Neuronal stem cell (in vitro differentiated cells): ENCODE results near the gene XAGE3. TPM values are rescaled to one million over a fixed set of nuclear protein-coding genes. Genes with fewer than 3 reads are reported as not detected.
"Not testable (repeated sequence)": the region's sequence is repeated elsewhere in the genome, so short reads cannot be mapped to it uniquely, and the experiment has no call there.

Experiments used
- DNase-seq: peaks from one replicate; pipeline ENCODE4 v3.0.0-alpha.2; 2013; ENCODE audit warnings: low spot score
- H2AFZ ChIP-seq: one replicate; pipeline ENCODE4 v1.6.1; 2013; ENCODE audit warnings: mild to moderate bottlenecking, low read length, inconsistent platforms
- H2AK5ac ChIP-seq: 2 replicates; pipeline ENCODE4 v1.6.1; 2013; ENCODE audit warnings: low read depth, mild to moderate bottlenecking, inconsistent platforms, low read length, moderate library complexity, mixed read lengths
- H2BK120ac ChIP-seq: 2 replicates; pipeline ENCODE4 v1.6.1; 2013; ENCODE audit warnings: low read depth, mild to moderate bottlenecking, inconsistent platforms, low read length, moderate library complexity, mixed read lengths
- H2BK12ac ChIP-seq: one replicate; pipeline ENCODE4 v1.6.1; 2013; ENCODE audit warnings: low read length, inconsistent platforms
- H2BK15ac ChIP-seq: 2 replicates; pipeline ENCODE4 v1.6.1; 2013; ENCODE audit warnings: mild to moderate bottlenecking, low read length, inconsistent platforms, mixed read lengths
- H2BK5ac ChIP-seq: one replicate; pipeline ENCODE4 v1.6.1; 2013; ENCODE audit warnings: inconsistent platforms, mild to moderate bottlenecking, low read length, moderate library complexity
- H3K14ac ChIP-seq: one replicate; pipeline ENCODE4 v1.6.1; 2013; ENCODE audit warnings: low read length, inconsistent platforms
- H3K18ac ChIP-seq: 2 replicates; pipeline ENCODE4 v1.6.1; 2013; ENCODE audit warnings: low read length, inconsistent platforms
- H3K23ac ChIP-seq: 2 replicates; pipeline ENCODE4 v1.6.1; 2013; ENCODE audit warnings: low read depth, mild to moderate bottlenecking, mixed read lengths, low read length, inconsistent platforms; ENCODE audit not compliant: poor library complexity
- H3K27ac ChIP-seq: replicated peaks from 3 replicates; pipeline ENCODE4 v1.5.1; 2013; ENCODE audit warnings: low read length, inconsistent platforms
- H3K27me3 ChIP-seq, 3 experiments: 2 replicates each; pipeline ENCODE4 v1.6.1; 2013; ENCODE audit warnings: low read length in 3 of 3, mild to moderate bottlenecking in 2 of 3, inconsistent platforms in 1 of 3, low read depth in 1 of 3, mixed read lengths in 1 of 3, moderate library complexity in 1 of 3; ENCODE audit not compliant: control insufficient read depth in 3 of 3, insufficient read depth in 3 of 3
- H3K36me3 ChIP-seq, 2 donors: replicated peaks in 1 of 2; 2 replicates each; pipeline ENCODE4 v1.6.1; 2013; ENCODE audit warnings: low read length in 2 of 2; ENCODE audit not compliant: control insufficient read depth in 2 of 2, insufficient read depth in 2 of 2
- H3K4ac ChIP-seq: 2 replicates; pipeline ENCODE4 v1.6.1; 2013; ENCODE audit warnings: inconsistent platforms, mild to moderate bottlenecking, low read length, moderate library complexity
- H3K4me1 ChIP-seq, 2 donors: 1 replicate in 1 of 2; 2 replicates in 1 of 2; pipeline ENCODE4 v1.6.1; 2013; ENCODE audit warnings: low read length in 2 of 2, low read depth in 1 of 2; ENCODE audit not compliant: control insufficient read depth in 2 of 2, insufficient read depth in 1 of 2
- H3K4me2 ChIP-seq: one replicate; pipeline ENCODE4 v1.6.1; 2013; ENCODE audit warnings: mild to moderate bottlenecking, low read length, inconsistent platforms; ENCODE audit not compliant: insufficient read depth, poor library complexity, severe bottlenecking
- H3K4me3 ChIP-seq, 2 donors: 2 replicates each; pipeline ENCODE4 v1.5.1; 2013; ENCODE audit warnings: low read length in 2 of 2, mild to moderate bottlenecking in 2 of 2, inconsistent platforms in 1 of 2, moderate library complexity in 1 of 2
- H3K79me1 ChIP-seq: one replicate; pipeline ENCODE4 v1.6.1; 2013; ENCODE audit warnings: low read depth, mild to moderate bottlenecking, inconsistent platforms, low read length, moderate library complexity
- H3K9ac ChIP-seq: one replicate; pipeline ENCODE4 v1.6.1; 2013; ENCODE audit warnings: mild to moderate bottlenecking, low read depth, low read length, inconsistent platforms; ENCODE audit not compliant: poor library complexity
- H3K9me3 ChIP-seq, 2 donors: replicated peaks in 1 of 2; 2 replicates each; pipeline versions ENCODE3 to v1.6.1; 2013; ENCODE audit warnings: low read length in 2 of 2, mild to moderate bottlenecking in 2 of 2, inconsistent platforms in 1 of 2, low read depth in 1 of 2, mixed read lengths in 1 of 2, moderate library complexity in 1 of 2; ENCODE audit not compliant: control insufficient read depth in 2 of 2, insufficient read depth in 1 of 2
- H4K8ac ChIP-seq: one replicate; pipeline ENCODE4 v1.6.1; 2013; ENCODE audit warnings: low read depth, mild to moderate bottlenecking, inconsistent platforms, low read length, moderate library complexity
- H4K91ac ChIP-seq: one replicate; pipeline ENCODE4 v1.6.1; 2013; ENCODE audit warnings: low read length, low read depth, mild to moderate bottlenecking, inconsistent platforms; ENCODE audit not compliant: poor library complexity
- WGBS, 2 donors: extraction: QIAGEN DNeasy Blood & Tissue Kit; methylation state at CpG; one replicate each; pipeline ENCODE4 v1.1.7; 2013; ENCODE audit warnings: missing lambda C conversion rate in 2 of 2, mixed read lengths in 1 of 2; ENCODE audit not compliant: insufficient read length in 2 of 2, insufficient replicate concordance in 1 of 2; ENCODE audit errors: extremely low coverage in 2 of 2; 5-methylcytosine and 5-hydroxymethylcytosine counted together
- polyA plus RNA-seq, 2 experiments: library from polyadenylated mRNA; stranded (reverse); fragments of 200-250 nt; gene quantifications; one replicate each; pipeline ENCODE4 v1.2.3, GENCODE V29; 2013

The XAGE3 gene, protein sequence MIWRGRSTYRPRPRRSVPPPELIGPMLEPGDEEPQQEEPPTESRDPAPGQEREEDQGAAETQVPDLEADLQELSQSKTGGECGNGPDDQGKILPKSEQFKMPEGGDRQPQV
- 0.11 TPM for polyA plus RNA-seq (2013, experiment 1 of 2)
- polyA plus RNA-seq (2013, experiment 2 of 2), result 0.11 TPM

DNA sequence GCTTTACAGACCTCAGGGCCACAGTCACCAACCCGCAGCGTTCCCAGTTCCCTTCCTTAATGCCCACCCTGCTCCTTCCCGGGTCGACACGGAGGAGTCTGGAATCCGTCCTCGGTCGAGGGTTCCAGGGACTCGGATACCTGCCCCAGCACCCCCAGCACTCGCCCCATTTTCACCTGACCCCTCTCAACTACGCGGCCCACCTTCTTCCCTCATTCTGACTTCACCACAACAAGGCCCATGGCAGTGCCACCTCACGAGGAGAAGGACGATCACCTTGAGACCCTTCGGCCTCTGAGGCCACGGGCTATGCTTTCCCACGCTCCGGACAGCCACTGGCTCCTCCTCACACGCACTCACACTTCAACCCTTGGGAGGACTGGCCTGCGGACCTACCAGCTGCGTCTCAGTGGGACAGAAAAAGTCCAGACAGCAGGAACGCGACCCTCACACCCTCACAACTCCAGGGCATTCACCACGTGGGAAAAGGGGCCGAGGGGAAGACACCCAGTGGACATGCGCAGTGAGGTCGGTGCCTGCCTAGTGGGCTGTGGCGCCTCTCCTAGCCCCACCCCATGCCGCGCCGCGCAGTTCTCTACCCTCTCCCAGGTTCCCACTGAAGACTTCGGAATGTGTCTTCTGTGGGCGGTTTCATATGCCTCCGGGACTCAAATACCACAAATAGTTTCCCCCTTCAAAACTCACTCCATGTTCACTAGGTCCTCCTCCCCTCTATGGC is at the start of gene XAGE3:
Gene XAGE3 (minus strand): TSS at position 474 of the 739 bp plus-strand sequence. CDS start 950 bp downstream, outside the sequence.
- WGBS, 2 donors, result no CpG with 5 or more reads among the region's 35 CpGs
- no peak within 1 kb of the TSS for H2BK5ac ChIP-seq
- H3K9ac ChIP-seq, result no peak within 1 kb of the TSS
- H3K18ac ChIP-seq, result no peak within 1 kb of the TSS
- H3K14ac ChIP-seq, result no peak within 1 kb of the TSS
- no peak within 1 kb of the TSS for H2BK15ac ChIP-seq
- H3K9me3 ChIP-seq, result no peaks in the 10 kb centered on the region
- H2AFZ ChIP-seq, result no peak within 1 kb of the TSS
- DNase-seq, result no peak
- no peak within 1 kb of the TSS for H3K4me2 ChIP-seq
- no peak within 1 kb of the TSS for H4K8ac ChIP-seq
- no peaks in the 10 kb centered on the region for H3K79me1 ChIP-seq
- no peak within 1 kb of the TSS for H3K27ac ChIP-seq
- H4K91ac ChIP-seq, result no peak within 1 kb of the TSS
- no peak within 1 kb of the TSS for H2BK120ac ChIP-seq
- peaks cover 0 to 51% (median 0%) of the 10 kb centered on the region in 3 experiments for H3K27me3 ChIP-seq
- no peaks in the 10 kb centered on the region for H3K4me1 ChIP-seq
- H3K4me3 ChIP-seq, result no peak within 1 kb of the TSS
- H3K4ac ChIP-seq, result no peak within 1 kb of the TSS
- H3K36me3 ChIP-seq, result no peaks in the 10 kb centered on the region
- H3K23ac ChIP-seq, result no peak within 1 kb of the TSS
- no peak within 1 kb of the TSS for H2AK5ac ChIP-seq
- H2BK12ac ChIP-seq, result no peak within 1 kb of the TSS

DNA sequence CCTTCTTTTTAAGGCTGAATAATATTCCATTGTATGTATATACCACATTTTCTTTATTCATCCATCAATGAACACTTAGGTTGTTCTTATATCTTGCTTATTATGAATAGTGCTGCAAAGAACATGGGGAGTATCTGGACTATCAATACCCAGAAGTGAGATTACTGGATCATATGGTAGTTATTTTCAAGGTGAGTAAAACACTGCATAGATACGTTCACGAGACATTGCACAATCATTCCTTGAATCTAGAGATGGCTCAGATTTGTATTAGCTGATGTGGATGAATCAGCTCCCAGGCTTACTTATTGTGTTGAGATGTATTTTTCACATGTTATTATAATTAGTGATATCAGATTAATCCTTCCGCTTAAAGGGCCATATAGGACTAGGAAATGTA is 46.8 kb upstream of the XAGE3 start:
- not testable (repeated sequence) for H2AK5ac ChIP-seq, H4K8ac ChIP-seq, DNase-seq, H3K9me3 ChIP-seq, H2AFZ ChIP-seq, H3K36me3 ChIP-seq, H3K4me3 ChIP-seq, H2BK5ac ChIP-seq, H3K14ac ChIP-seq, H3K27me3 ChIP-seq, H4K91ac ChIP-seq, H3K4ac ChIP-seq, H3K4me2 ChIP-seq, H3K9ac ChIP-seq, H3K27ac ChIP-seq, H2BK15ac ChIP-seq, H3K4me1 ChIP-seq, H3K23ac ChIP-seq, H2BK120ac ChIP-seq, H3K18ac ChIP-seq, H3K79me1 ChIP-seq, H2BK12ac ChIP-seq
- WGBS, 2 donors, result no CpG with 5 or more reads among the region's 3 CpGs

DNA sequence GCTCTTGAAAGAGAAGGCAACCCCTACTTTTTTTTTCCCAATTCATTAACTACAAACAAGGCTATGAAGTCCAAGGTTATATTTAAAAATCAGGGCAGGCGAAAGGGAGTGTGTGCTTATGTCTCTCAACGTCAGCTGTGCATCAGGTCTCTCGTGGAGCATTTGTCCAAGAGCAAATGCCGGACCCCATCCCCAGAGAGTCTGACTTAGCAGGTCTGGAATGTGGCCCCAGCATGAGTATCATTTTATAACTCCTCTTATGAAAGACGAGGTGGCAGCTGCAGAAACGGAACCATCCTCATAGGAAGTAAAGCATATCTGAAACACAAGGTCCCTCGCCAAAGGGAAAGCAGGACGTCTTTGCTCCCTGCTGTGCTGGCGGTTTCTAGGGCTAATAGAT is 45.8 kb upstream of the XAGE3 start:
- not testable (repeated sequence) for H2BK15ac ChIP-seq, H2BK120ac ChIP-seq, H2BK12ac ChIP-seq, H3K9me3 ChIP-seq, H3K4ac ChIP-seq, H3K36me3 ChIP-seq, H3K79me1 ChIP-seq, H3K18ac ChIP-seq, DNase-seq, H3K4me3 ChIP-seq, H3K27ac ChIP-seq, H2BK5ac ChIP-seq, H3K23ac ChIP-seq, H2AK5ac ChIP-seq, H3K9ac ChIP-seq, H4K8ac ChIP-seq, H3K14ac ChIP-seq, H2AFZ ChIP-seq, H3K27me3 ChIP-seq, H4K91ac ChIP-seq, H3K4me1 ChIP-seq, H3K4me2 ChIP-seq
- no CpG with 5 or more reads among the region's 9 CpGs for WGBS, 2 donors

DNA sequence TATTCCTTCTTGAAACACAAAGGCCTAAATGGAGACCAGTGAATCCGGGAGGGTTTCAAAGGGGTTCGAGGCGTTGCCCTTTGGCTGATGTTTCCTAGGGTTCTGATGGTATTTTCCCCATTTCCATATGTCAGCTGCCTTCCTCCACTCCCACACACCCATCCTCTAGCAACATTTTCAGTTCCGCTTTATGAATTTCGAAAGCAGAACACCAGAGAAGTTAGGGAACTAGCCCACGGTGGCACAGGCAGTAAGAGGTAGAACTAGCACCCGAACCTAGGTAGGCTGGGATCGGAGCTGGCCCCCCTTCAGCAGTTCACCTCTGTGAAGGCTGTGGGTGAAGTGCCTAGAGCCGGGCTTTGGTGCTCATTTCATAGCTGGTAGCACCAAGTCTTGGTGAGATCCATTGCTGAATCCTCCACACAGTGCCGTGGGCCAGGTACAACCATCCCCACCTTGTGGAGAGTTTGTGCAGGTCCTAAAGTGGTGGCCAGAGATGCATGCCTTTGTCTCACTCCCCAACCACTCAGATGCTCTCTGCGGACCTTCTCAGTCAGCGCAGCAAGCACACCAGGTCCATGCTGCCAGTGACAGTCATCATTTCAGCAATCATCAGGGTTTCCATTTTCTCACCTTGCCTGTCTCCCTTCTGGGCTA is 41.6 kb upstream of the XAGE3 start:
- not testable (repeated sequence) for H3K36me3 ChIP-seq, H3K18ac ChIP-seq, H3K23ac ChIP-seq, H2BK120ac ChIP-seq, H3K9ac ChIP-seq, H2BK12ac ChIP-seq, H3K79me1 ChIP-seq, H2AK5ac ChIP-seq, H2AFZ ChIP-seq, H4K8ac ChIP-seq, H3K27ac ChIP-seq, H4K91ac ChIP-seq, DNase-seq, H2BK5ac ChIP-seq, H3K14ac ChIP-seq, H3K27me3 ChIP-seq, H3K4me2 ChIP-seq, H2BK15ac ChIP-seq, H3K4ac ChIP-seq, H3K4me1 ChIP-seq, H3K4me3 ChIP-seq, H3K9me3 ChIP-seq
- no CpG with 5 or more reads among the region's 12 CpGs for WGBS, 2 donors
